Measurements from ENCODE around the gene RAD51B.

Gene RAD51B

GRCh38 chr14:68449561-68450181, 630.1 kb downstream of the RAD51B start:
- DNase-seq (ENCODE audit: low read depth in 1 of 2, low spot score in 1 of 2), result no peak

- no peak for DNase-seq (ENCODE audit: low read depth in 1 of 2, low spot score in 1 of 2)
Observed at GRCh38 chr14:68450391-68451120, 631.0 kb downstream of the RAD51B start.

GRCh38 chr14:68451696-68452373, 632.3 kb downstream of the RAD51B start:
- no peak for DNase-seq (ENCODE audit: low read depth in 1 of 2, low spot score in 1 of 2)

GRCh38 chr14:68458253-68458652, 638.7 kb downstream of the RAD51B start:
- DNase-seq (ENCODE audit: low read depth in 1 of 2, low spot score in 1 of 2), result no peak

GRCh38 chr14:68458840-68459469, 639.4 kb downstream of the RAD51B start:
- no peak for DNase-seq (ENCODE audit: low read depth in 1 of 2, low spot score in 1 of 2)

- DNase-seq (ENCODE audit: low read depth in 1 of 2, low spot score in 1 of 2), result no peak
Observed at GRCh38 chr14:68459480-68460136, 640.0 kb downstream of the RAD51B start.

GRCh38 chr14:68460541-68460940, 641.0 kb downstream of the RAD51B start:
- no peak for DNase-seq (ENCODE audit: low read depth in 1 of 2, low spot score in 1 of 2)

- DNase-seq (ENCODE audit: low read depth in 1 of 2, low spot score in 1 of 2), result no peak
Observed at GRCh38 chr14:68461086-68461485, 641.5 kb downstream of the RAD51B start.

GRCh38 chr14:68462683-68463082, 643.1 kb downstream of the RAD51B start:
- no peak for DNase-seq (ENCODE audit: low read depth in 1 of 2, low spot score in 1 of 2)

- no peak for DNase-seq (ENCODE audit: low read depth in 1 of 2, low spot score in 1 of 2)
Observed at GRCh38 chr14:68463299-68463698, 643.7 kb downstream of the RAD51B start.

GRCh38 chr14:68463705-68464374, 644.3 kb downstream of the RAD51B start:
- no peak for DNase-seq (ENCODE audit: low read depth in 1 of 2, low spot score in 1 of 2)

- DNase-seq (ENCODE audit: low read depth in 1 of 2, low spot score in 1 of 2), result no peak
Observed at GRCh38 chr14:68464711-68465110, 645.1 kb downstream of the RAD51B start.

- no peak for DNase-seq (ENCODE audit: low read depth in 1 of 2, low spot score in 1 of 2)
Observed at GRCh38 chr14:68466491-68466977, 647.0 kb downstream of the RAD51B start.

- no peak for DNase-seq (ENCODE audit: low read depth in 1 of 2, low spot score in 1 of 2)
Observed at GRCh38 chr14:68467425-68467824, 647.8 kb downstream of the RAD51B start.

- DNase-seq (ENCODE audit: low read depth in 1 of 2, low spot score in 1 of 2), result peak in 1 of 2 donors; percentile 21
Observed at GRCh38 chr14:68468437-68469207, 649.0 kb downstream of the RAD51B start.

GRCh38 chr14:68469208-68469713, 649.7 kb downstream of the RAD51B start:
- DNase-seq (ENCODE audit: low read depth in 1 of 2, low spot score in 1 of 2), result no peak

- DNase-seq (ENCODE audit: low read depth in 1 of 2, low spot score in 1 of 2), result no peak
Observed at GRCh38 chr14:68470361-68470760, 650.8 kb downstream of the RAD51B start.

GRCh38 chr14:68471029-68471963, 651.7 kb downstream of the RAD51B start:
- no peak for DNase-seq (ENCODE audit: low read depth in 1 of 2, low spot score in 1 of 2)
